RWPE2 (cell line): ENCODE results near the gene TCAP.

ENCODE experiments used
- ATAC-seq: fragments of 200-7000 bp; cut with Tn5 transposase; 3 replicates; pipeline ENCODE4 v1.9.1; 2021; ENCODE audit warnings: low read depth
- DNase-seq: peaks from one replicate; pipeline ENCODE4 v3.0.0-alpha.2; 2020; ENCODE audit warnings: low spot score
- H3K27ac ChIP-seq: fragments of 450-650 bp; 2 replicates; pipeline ENCODE4 v1.5.1; 2017; ENCODE audit warnings: mild to moderate bottlenecking; ENCODE audit not compliant: poor library complexity, severe bottlenecking
- H3K27me3 ChIP-seq: fragments of 250-450 bp; sonication (Bioruptor Pico); 2 replicates; pipeline ENCODE4 v1.5.1; 2021; ENCODE audit warnings: mild to moderate bottlenecking, moderate library complexity; ENCODE audit not compliant: insufficient read depth, poor library complexity, severe bottlenecking
- H3K36me3 ChIP-seq: fragments of 250-450 bp; sonication (Bioruptor Pico); 2 replicates; pipeline ENCODE4 v1.5.1; 2020; ENCODE audit warnings: low read depth, mild to moderate bottlenecking, moderate library complexity
- H3K4me1 ChIP-seq: fragments of 250-450 bp; sonication (Bioruptor Pico); 2 replicates; pipeline ENCODE4 v1.5.1; 2021; ENCODE audit warnings: mild to moderate bottlenecking, moderate library complexity; ENCODE audit not compliant: insufficient read depth, poor library complexity, severe bottlenecking
- H3K4me3 ChIP-seq: fragments of 250-450 bp; sonication (Bioruptor Pico); 2 replicates; pipeline ENCODE4 v1.5.1; 2021; ENCODE audit warnings: mild to moderate bottlenecking, moderate library complexity; ENCODE audit not compliant: severe bottlenecking
- H3K9me3 ChIP-seq: fragments of 250-450 bp; sonication (Bioruptor Pico); 2 replicates; pipeline ENCODE4 v1.5.1; 2021; ENCODE audit warnings: mild to moderate bottlenecking, moderate library complexity; ENCODE audit not compliant: severe bottlenecking
- TF ChIP-seq, protein P1 (sequence below): fragments of 450-650 bp; IDR thresholded peaks from one replicate; pipeline ENCODE4 v1.5.1; 2017; ENCODE audit warnings: mild to moderate bottlenecking, moderate library complexity; ENCODE audit not compliant: poor library complexity, severe bottlenecking

The TCAP gene

GRCh38 chr17:39659279-39660010, 5.7 kb upstream of the TCAP start:
- Histone ChIP-seq H3K4me1 (no peaks in the 10 kb centered on the region), H3K27me3 (no peaks in the 10 kb centered on the region), H3K4me3 (no peak overlapping the region), H3K9me3 (no peaks in the 10 kb centered on the region), H3K36me3 (no peaks in the 10 kb centered on the region; the same call in 1 of the 2 replicates), H3K27ac (no peak overlapping the region)
- DNase-seq: no peak
- TF ChIP-seq, protein P1, sequence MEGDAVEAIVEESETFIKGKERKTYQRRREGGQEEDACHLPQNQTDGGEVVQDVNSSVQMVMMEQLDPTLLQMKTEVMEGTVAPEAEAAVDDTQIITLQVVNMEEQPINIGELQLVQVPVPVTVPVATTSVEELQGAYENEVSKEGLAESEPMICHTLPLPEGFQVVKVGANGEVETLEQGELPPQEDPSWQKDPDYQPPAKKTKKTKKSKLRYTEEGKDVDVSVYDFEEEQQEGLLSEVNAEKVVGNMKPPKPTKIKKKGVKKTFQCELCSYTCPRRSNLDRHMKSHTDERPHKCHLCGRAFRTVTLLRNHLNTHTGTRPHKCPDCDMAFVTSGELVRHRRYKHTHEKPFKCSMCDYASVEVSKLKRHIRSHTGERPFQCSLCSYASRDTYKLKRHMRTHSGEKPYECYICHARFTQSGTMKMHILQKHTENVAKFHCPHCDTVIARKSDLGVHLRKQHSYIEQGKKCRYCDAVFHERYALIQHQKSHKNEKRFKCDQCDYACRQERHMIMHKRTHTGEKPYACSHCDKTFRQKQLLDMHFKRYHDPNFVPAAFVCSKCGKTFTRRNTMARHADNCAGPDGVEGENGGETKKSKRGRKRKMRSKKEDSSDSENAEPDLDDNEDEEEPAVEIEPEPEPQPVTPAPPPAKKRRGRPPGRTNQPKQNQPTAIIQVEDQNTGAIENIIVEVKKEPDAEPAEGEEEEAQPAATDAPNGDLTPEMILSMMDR: no peak
- no peak for ATAC-seq

DNA sequence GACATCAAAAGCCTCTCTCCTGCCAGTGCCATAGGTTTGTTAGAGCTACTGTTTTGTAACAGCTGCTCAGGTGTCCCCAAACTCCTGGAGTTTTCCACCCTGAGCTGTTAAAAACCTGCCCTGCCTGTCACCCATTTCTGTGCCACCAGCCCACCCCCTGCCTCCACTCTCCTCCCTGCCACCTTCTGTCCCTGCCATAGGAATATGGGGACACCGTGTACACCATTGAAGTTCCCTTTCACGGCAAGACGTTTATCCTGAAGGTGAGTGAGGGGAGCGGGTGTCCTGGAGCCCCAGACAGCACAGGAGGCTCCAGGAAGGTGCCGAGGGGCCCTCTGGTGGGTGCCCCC, 5.2 kb upstream of the TCAP start:
- H3K27ac ChIP-seq: no peak overlapping the region
- H3K27me3 ChIP-seq: no peaks in the 10 kb centered on the region
- no peaks in the 10 kb centered on the region for H3K4me1 ChIP-seq
- no peak overlapping the region for H3K4me3 ChIP-seq
- TF ChIP-seq, protein P1: no peak
- H3K9me3 ChIP-seq: no peaks in the 10 kb centered on the region
- no peaks in the 10 kb centered on the region; the same call in 1 of the 2 replicates for H3K36me3 ChIP-seq
- DNase-seq (no peak), ATAC-seq (no peak)

- ATAC-seq (no peak), DNase-seq (no peak)
- H3K4me3 ChIP-seq: no peak overlapping the region
- no peaks in the 10 kb centered on the region for H3K4me1 ChIP-seq
- H3K9me3 ChIP-seq: no peaks in the 10 kb centered on the region
- no peak overlapping the region for H3K27ac ChIP-seq
- TF ChIP-seq, protein P1: no peak
- no peaks in the 10 kb centered on the region for H3K27me3 ChIP-seq
- no peaks in the 10 kb centered on the region; the same call in 1 of the 2 replicates for H3K36me3 ChIP-seq
These were observed 4.5 kb upstream of the TCAP start for GRCh38 chr17:39660397-39661385.

DNA sequence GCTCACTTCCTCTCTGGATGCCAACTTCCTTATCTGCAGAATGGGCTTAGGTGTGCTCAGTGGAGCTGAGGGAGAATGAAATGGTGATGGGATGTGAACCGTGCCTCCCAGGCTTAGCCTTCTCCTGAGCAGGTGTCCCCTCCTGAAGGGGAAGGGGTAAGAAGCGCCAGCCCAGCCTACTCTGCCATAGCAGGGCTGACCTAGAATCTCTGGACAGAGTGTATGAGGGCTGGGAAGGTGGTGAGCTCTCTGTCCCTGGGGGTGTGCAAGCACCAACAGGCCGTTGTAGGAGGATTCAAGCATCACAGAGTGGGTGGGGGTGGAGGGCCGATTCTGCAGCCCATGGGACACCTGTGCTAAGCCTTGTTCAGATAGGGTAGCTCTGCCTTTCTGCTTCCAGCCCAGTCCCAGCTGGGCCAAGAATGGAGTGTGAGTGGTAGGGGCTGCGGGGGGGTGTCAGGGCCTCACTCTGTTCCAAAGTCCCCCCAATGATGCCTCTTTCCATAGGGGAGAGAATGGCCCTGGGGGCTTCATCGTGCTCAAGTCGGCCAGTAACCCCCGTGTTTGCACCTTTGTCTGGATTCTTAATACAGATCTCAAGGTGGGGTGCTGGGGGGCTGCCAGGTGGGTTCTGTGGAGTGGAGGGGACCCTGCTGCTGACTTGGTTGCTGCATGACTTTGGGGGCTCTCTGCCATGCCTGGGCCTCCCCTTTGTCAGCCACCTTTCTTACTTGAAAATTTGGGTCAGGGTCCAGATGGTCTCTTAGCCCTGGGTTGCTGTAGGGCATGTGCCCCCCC, 3.2 kb upstream of the TCAP start:
- Histone ChIP-seq H3K27ac (no peak overlapping the region), H3K27me3 (no peaks in the 10 kb centered on the region), H3K4me1 (no peaks in the 10 kb centered on the region), H3K9me3 (no peaks in the 10 kb centered on the region), H3K36me3 (no peaks in the 10 kb centered on the region; the same call in 1 of the 2 replicates), H3K4me3 (no peak overlapping the region)
- TF ChIP-seq, protein P1: no peak
- no peak for ATAC-seq
- no peak for DNase-seq
